Stimulated activated CD8-positive, alpha-beta memory T cell treated with anti-CD3 and anti-CD28 coated beads, Interleukin-12 subunit alpha, Interleukin-12 subunit beta, amount 100 ng/mL, for 4 hours (primary cell): ENCODE results near the gene ATE1.

Experiments
- DNase-seq: peaks from one replicate; pipeline ENCODE4 v3.0.0-alpha.2; 2020; ENCODE audit warnings: low read depth

The ATE1 gene

GRCh38 chr10:121865554-121865953 is 62.3 kb downstream of the ATE1 start:
- DNase-seq: no peak

- DNase-seq: no peak
Observed at GRCh38 chr10:121864653-121865052, 63.2 kb downstream of the ATE1 start.

DNA sequence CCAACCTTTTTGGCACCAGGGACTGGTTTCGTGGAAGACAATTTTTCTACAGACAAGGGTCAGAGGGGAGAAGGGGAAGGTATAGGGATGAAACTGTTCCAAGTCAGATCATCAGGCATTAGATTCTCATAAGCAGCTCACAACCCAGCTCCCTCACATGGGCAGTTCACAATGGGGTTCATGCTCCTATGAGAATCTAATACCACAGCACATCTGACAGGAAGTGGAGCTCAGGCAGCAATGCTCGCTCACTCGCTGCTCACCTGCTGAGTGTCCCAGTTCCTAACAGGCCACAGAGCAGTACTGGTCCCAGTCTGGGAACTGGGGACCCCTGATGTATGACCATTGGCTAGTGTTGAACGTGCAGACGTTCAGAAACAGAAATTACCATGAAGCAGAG is 63.7 kb downstream of the ATE1 start:
- DNase-seq: no peak

- DNase-seq: no peak
Observed at GRCh38 chr10:121862649-121863048, 65.2 kb downstream of the ATE1 start.

DNA sequence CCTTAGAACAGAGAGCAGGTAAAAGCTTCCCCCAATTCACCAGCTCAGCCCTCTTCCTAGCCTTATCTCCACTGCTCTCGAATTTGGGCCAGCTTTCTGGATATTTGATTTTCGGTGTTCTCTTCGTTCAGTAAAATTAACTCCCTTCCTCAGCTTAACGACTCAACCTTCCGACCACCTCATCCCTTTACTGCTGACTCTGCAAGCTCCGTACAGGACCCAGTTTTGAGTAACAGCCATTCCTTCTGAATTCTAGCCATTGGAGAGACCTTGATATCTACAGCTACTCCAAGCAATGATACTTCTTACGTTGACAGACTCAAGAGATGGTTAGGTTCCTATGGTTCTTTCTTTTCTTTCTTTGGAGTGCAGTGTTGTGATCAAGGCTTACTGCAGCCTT is 65.8 kb downstream of the ATE1 start:
- no peak for DNase-seq

GRCh38 chr10:121860810-121861209 is 67.0 kb downstream of the ATE1 start:
- DNase-seq: no peak

- DNase-seq: no peak
Observed at GRCh38 chr10:121854809-121855445, 72.9 kb downstream of the ATE1 start.

DNA sequence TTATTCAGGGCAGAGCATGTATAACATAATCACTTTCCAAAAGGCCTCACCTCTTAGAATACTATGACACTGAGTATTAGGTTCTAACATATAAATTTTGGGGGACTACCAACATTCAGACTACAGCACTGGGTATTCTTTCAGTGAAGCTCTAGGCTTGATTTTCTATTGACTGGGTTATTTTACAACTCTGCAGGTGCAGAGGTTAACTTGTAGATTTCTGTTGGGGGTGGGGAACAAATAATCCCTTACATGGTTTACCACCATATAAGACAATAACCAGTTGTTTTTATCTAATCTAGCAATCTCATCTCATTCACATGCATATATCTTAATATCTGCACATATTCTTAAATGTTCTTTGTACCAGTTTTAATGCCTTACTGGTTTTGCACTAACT is 73.9 kb downstream of the ATE1 start:
- no peak for DNase-seq

DNA sequence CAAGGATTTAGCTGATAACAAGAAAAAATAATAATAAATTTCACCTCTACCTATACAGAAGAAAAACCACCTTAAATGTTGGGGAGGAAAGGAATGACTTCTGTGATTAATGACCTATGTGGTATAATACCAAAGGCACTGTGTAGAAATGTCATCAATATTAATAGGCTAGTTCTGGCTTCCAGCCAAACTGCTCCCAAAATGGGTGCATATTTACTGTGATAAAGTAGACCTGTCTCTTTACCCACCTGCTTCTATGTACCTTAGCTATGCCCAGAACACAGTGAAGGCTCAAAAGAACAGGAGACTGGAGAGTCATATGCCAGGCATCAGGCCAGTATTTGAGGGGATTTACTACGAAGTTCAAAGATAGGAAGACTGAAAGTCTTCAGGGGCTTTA is 76.0 kb downstream of the ATE1 start:
- no peak for DNase-seq

DNA sequence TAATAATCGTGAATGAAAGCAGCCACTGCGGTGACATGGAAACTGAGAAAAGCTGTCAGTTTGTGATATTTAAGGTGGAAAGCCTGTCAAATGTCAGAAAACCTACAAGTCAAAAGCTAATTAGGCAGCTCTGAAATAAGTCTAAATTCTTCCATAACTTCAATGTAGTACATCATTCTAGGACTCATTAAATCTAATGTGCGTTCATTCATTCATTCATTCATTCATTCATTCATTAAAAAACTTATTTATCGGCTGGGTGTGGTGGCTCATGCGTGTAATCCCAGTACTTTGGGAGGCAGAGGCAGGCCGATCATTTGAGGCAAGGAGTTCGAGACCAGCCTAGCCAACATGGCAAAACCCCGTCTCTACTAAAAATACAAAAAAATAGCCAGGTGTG is 79.7 kb downstream of the ATE1 start:
- DNase-seq: no peak

GRCh38 chr10:121846555-121846954 is 81.3 kb downstream of the ATE1 start:
- no peak for DNase-seq

- DNase-seq: no peak
Observed at GRCh38 chr10:121845044-121845784, 82.6 kb downstream of the ATE1 start.

GRCh38 chr10:121844537-121844936 is 83.3 kb downstream of the ATE1 start:
- no peak for DNase-seq

GRCh38 chr10:121843379-121843778 is 84.5 kb downstream of the ATE1 start:
- DNase-seq: no peak

GRCh38 chr10:121841862-121842261 is 86.0 kb downstream of the ATE1 start:
- DNase-seq: no peak

DNA sequence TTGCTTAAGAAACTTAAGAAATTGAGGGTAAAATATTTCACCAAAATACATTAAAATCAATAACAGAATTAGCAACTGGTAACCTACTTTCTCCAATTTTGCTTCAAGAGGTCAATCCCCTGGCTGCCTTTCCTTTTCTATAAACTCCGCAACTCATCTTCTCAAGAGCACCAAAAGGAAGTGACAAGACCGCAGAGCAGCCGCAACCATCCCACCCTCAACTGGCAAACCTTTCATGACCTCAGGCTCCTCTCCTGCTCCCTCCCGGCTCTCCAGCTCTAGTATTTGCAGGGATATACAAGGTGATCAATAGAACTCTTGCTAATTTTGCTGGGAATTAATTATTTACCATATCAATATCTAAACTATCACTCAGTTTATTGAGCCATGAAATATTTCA is 88.9 kb downstream of the ATE1 start:
- DNase-seq: no peak

GRCh38 chr10:121838149-121838548 is 89.7 kb downstream of the ATE1 start:
- DNase-seq: no peak

- DNase-seq: no peak
Observed at GRCh38 chr10:121836171-121836570, 91.7 kb downstream of the ATE1 start.

- DNase-seq: no peak
Observed at GRCh38 chr10:121835376-121835775, 92.5 kb downstream of the ATE1 start.

DNA sequence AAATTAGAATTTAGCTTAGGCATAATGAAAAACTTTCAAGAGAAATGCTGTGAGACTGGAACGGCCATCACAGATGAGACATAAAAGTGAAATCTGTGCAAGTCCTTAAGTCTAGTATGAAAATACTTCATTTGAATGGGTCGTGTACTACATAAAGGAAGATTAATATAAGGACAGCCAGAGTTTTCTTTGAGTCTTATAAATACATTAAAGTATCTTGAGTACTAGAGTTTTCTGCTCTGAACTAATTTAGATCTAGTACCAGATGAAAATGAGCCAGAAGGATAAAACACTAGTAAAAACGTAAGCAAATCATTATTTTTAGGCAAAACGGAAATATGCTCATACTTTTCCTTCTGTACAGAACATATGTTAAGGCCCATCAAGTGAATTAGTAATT is 93.1 kb downstream of the ATE1 start:
- DNase-seq: no peak

DNA sequence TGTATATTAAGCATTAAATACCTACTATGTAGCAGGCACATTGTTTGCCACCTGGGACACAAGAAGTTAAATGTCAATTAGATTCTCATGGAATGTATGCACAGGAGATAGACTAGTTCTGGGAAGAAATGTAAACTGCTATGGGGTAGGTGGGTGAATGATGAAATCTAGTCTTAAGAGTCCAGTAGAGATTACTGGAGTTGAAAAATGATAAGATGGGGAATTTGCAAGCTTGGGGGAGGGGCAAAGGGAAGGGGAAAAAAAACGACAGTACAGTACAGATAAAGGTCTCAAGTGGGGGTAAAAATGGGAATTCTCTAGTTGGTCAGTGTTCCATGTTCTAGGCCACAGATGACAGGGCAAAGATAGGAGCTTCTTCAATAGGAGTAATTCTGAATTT is 94.4 kb downstream of the ATE1 start:
- no peak for DNase-seq

GRCh38 chr10:121832647-121833046 is 95.2 kb downstream of the ATE1 start:
- no peak for DNase-seq

GRCh38 chr10:121831777-121832176 is 96.1 kb downstream of the ATE1 start:
- DNase-seq: no peak

DNA sequence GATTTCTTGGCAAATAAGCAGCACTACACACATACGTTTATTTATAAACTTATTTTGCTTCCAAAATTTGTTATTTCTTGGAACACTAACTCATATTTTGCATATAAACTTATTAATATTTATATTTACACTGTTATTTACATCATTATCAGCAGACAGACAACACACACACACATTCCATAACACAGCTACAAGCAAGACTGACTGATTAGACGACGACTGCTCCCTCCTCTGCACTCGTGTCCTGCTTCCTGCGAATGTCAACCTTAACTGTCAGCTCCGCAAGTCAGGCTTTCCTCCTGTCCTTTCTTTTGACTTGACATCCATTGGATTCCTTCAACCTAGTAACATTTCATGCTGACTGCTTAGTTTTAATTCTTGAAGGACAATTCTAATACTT is 96.6 kb downstream of the ATE1 start:
- no peak for DNase-seq
